Osteoblast (primary cell): ENCODE measurements around the gene PCDHA1. TPM values are rescaled to one million over a fixed set of nuclear protein-coding genes. Genes with fewer than 3 reads are reported as not detected.

Source experiments
- DNase-seq: peaks from one replicate; pipeline ENCODE4 v3.0.0; 2011; ENCODE audit warnings: low spot score, mixed read lengths; ENCODE audit not compliant: insufficient read length; ENCODE audit errors: missing footprints
- H2AFZ ChIP-seq: 2 replicates; pipeline ENCODE4 v1.6.0; 2011; ENCODE audit warnings: mild to moderate bottlenecking, low read length
- H3K27ac ChIP-seq: 2 replicates; pipeline ENCODE4 v1.5.1; 2011; ENCODE audit warnings: mild to moderate bottlenecking, low read depth, low read length, moderate library complexity
- H3K27me3 ChIP-seq: 2 replicates; pipeline ENCODE4 v1.6.0; 2012; ENCODE audit warnings: mild to moderate bottlenecking, control low read depth, inconsistent platforms, low read length, moderate library complexity; ENCODE audit not compliant: insufficient read depth
- H3K36me3 ChIP-seq: 2 replicates; pipeline ENCODE4 v1.5.1; 2011; ENCODE audit warnings: mild to moderate bottlenecking, low read length, control low read depth, moderate library complexity; ENCODE audit not compliant: insufficient read depth
- H3K4me1 ChIP-seq: 2 replicates; pipeline ENCODE4 v1.5.1; 2011; ENCODE audit warnings: mild to moderate bottlenecking, low read length, control low read depth, moderate library complexity; ENCODE audit not compliant: insufficient read depth
- H3K4me2 ChIP-seq: 2 replicates; pipeline ENCODE4 v1.6.0; 2011; ENCODE audit warnings: mild to moderate bottlenecking, low read length; ENCODE audit not compliant: insufficient read depth
- H3K4me3 ChIP-seq: fragments of 200-600 bp; sonication (generic); 3 replicates; pipeline ENCODE4 v1.5.1; 2012; ENCODE audit warnings: mild to moderate bottlenecking, low read length, inconsistent platforms; ENCODE audit not compliant: insufficient read depth
- H3K79me2 ChIP-seq: 2 replicates; pipeline ENCODE4 v1.6.0; 2012; ENCODE audit warnings: mild to moderate bottlenecking, low read length, control low read depth, inconsistent platforms; ENCODE audit not compliant: insufficient read depth
- H3K9me3 ChIP-seq: 2 replicates; pipeline ENCODE4 v1.5.1; 2011; ENCODE audit warnings: low read depth, low read length, control low read depth
- H4K20me1 ChIP-seq: 2 replicates; pipeline ENCODE4 v1.6.0; 2012; ENCODE audit warnings: mild to moderate bottlenecking, low read length, control low read depth; ENCODE audit not compliant: insufficient read depth
- CTCF ChIP-seq: IDR thresholded peaks from 2 replicates; pipeline ENCODE4 v1.5.1; 2011; ENCODE audit warnings: mild to moderate bottlenecking, low read depth, low read length, moderate library complexity; ENCODE audit errors: extremely low read depth
- total RNA-seq: library from RNA; depleted of rRNA; stranded (reverse); fragments of >200 nt; gene quantifications from 2 replicates; pipeline ENCODE4 v1.2.3, GENCODE V29; 2012

PCDHA1 gene
- total RNA-seq, 1 donor = not detected

DNA sequence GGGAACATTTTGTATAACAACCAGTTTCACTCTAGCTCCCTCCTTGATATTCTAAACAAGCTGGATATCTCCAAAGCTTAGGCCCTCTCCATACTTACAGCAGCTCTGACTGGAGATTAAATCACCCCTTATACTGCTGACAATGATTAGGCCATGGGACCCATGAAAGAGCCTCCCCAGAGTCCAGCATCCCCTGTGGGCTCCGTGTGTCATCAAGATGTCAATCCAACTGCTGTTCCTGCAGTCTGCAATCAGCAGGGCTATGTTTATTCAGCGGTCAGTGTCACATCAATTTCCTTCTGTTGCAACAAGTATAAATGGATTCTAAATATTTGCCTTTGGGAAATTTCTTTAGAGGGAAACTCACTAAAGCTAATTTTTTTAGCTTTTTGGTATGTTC is 206.9 kb downstream of the PCDHA1 start:
- H3K4me1 ChIP-seq = no peaks in the 10 kb centered on the region
- H4K20me1 ChIP-seq = no peaks in the 10 kb centered on the region
- DNase-seq = no peak
- H3K27ac ChIP-seq = no peak overlapping the region
- no peaks in the 10 kb centered on the region for H3K9me3 ChIP-seq
- H3K27me3 ChIP-seq = no peaks in the 10 kb centered on the region
- H3K79me2 ChIP-seq = no peaks in the 10 kb centered on the region
- H3K4me2 ChIP-seq = no peak overlapping the region
- no peaks in the 10 kb centered on the region for H3K36me3 ChIP-seq
- H3K4me3 ChIP-seq = no peak overlapping the region
- no peak overlapping the region for H2AFZ ChIP-seq
- no peak for TF ChIP-seq CTCF

GRCh38 chr5:140996060-140996459 is 210.1 kb downstream of the PCDHA1 start:
- DNase-seq = no peak
- H3K27ac ChIP-seq = no peak overlapping the region
- no peaks in the 10 kb centered on the region for H3K4me1 ChIP-seq
- no peak overlapping the region for H3K4me3 ChIP-seq
- no peaks in the 10 kb centered on the region for H3K27me3 ChIP-seq
- no peak for TF ChIP-seq CTCF
- H3K4me2 ChIP-seq = no peak overlapping the region
- no peaks in the 10 kb centered on the region for H3K79me2 ChIP-seq
- no peak overlapping the region for H2AFZ ChIP-seq
- no peaks in the 10 kb centered on the region for H4K20me1 ChIP-seq
- no peaks in the 10 kb centered on the region for H3K36me3 ChIP-seq
- H3K9me3 ChIP-seq = no peaks in the 10 kb centered on the region

DNA sequence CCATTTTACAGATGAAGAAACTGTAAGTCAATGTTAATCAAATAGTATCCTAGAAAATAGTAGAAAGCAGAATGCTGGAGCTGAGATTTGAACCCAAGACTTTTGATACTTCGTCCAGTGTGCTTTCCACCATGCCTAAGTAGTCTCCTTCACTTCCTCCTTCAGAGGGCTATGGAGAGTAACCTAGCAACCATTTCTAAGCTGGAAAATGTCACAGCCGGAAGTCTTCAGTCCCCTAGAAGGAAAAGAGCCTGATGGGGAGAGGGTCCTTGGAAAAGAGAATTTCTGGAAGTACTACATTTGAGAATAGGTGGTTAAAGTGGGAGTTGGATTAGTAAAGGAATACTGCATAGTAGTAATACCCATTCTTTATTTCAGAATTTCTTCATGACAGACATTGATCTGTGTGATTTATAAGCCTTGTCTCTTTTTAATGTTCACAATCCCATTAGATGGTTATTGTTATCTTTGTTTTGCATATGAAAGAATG is 213.0 kb downstream of the PCDHA1 start:
- Histone ChIP-seq H3K27me3 (no peaks in the 10 kb centered on the region), H3K4me3 (no peak overlapping the region), H4K20me1 (no peaks in the 10 kb centered on the region), H3K4me1 (no peaks in the 10 kb centered on the region), H2AFZ (no peak overlapping the region), H3K79me2 (no peaks in the 10 kb centered on the region), H3K4me2 (no peak overlapping the region), H3K27ac (no peak overlapping the region), H3K9me3 (no peaks in the 10 kb centered on the region), H3K36me3 (no peaks in the 10 kb centered on the region)
- DNase-seq = no peak
- TF ChIP-seq CTCF = no peak

- no peaks in the 10 kb centered on the region for H3K36me3 ChIP-seq
- H3K79me2 ChIP-seq = no peaks in the 10 kb centered on the region
- H3K27me3 ChIP-seq = no peaks in the 10 kb centered on the region
- TF ChIP-seq CTCF = no peak
- H3K4me2 ChIP-seq = no peak overlapping the region
- DNase-seq = no peak
- H3K27ac ChIP-seq = no peak overlapping the region
- no peak overlapping the region for H3K4me3 ChIP-seq
- H4K20me1 ChIP-seq = no peaks in the 10 kb centered on the region
- H3K4me1 ChIP-seq = no peaks in the 10 kb centered on the region
- no peak overlapping the region for H2AFZ ChIP-seq
- H3K9me3 ChIP-seq = no peaks in the 10 kb centered on the region
Measured at GRCh38 chr5:141001446-141001843, 215.5 kb downstream of the PCDHA1 start.
